OCI-LY7 (cell line): ENCODE results near the gene ZNF101.

Source experiments
- CTCF ChIP-seq: fragments of 200-600 bp; sonication (generic); conservative IDR thresholded peaks from 2 replicates; pipeline ENCODE4 v1.5.1; 2014; ENCODE audit warnings: mild to moderate bottlenecking, antibody characterized with exemption, low read length, moderate library complexity, mixed read lengths
- EZH2phosphoT487 ChIP-seq: fragments of 200-600 bp; sonication (generic); IDR thresholded peaks from 2 replicates; pipeline ENCODE4 v1.6.1; 2018; ENCODE audit warnings: low read depth, borderline replicate concordance, mild to moderate bottlenecking, mixed run types, antibody characterized with exemption, low read length, moderate library complexity, mixed read lengths

DNA sequence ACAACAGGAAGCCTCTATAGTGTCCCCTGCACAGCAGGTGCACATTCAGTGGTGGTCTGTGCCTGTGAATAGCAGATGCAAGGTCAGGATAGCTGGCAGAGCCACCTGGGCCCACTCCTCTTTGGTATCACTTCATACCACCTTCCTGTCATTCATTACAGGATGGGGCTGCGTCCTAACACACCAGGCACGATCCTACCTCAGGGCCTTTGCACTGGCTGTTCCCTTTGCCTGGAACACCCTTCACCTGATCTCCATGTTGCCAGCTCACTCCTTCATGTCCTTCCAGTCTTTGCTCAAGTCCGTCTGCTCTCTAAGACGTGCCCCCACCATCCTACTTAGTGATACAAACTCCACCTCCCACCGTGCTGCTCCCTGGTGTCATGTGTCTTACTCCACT lies 36.0 kb upstream of the ZNF101 start:
- TF ChIP-seq CTCF (no peak), EZH2phosphoT487 (no peak)
